ENCODE data around the gene MICAL2.

MICAL2 gene

GRCh38 chr11:12110201-12110713 lies at the start of gene MICAL2:
MICAL2 (plus strand) TSS chr11:12110590; CDS start chr11:12162156, 51,566 bp downstream.
- in situ Hi-C loops (cut with MboI; ENCODE audit: low sequenced_read_pairs), result no loop called here

- in situ Hi-C loops (cut with MboI; ENCODE audit: low sequenced_read_pairs), result no loop called here
Observed at GRCh38 chr11:12061851-12062560, 48.4 kb upstream of the MICAL2 start.

- in situ Hi-C loops (cut with MboI; ENCODE audit: low sequenced_read_pairs), result no loop called here
Observed at GRCh38 chr11:12063251-12063650, 47.1 kb upstream of the MICAL2 start.

- in situ Hi-C loops (cut with MboI; ENCODE audit: low sequenced_read_pairs), result no loop called here
Observed at GRCh38 chr11:12064136-12064953, 46.0 kb upstream of the MICAL2 start.

GRCh38 chr11:12064954-12065280 lies 45.5 kb upstream of the MICAL2 start:
- in situ Hi-C loops (cut with MboI; ENCODE audit: low sequenced_read_pairs), result no loop called here

GRCh38 chr11:12066056-12066798 lies 44.2 kb upstream of the MICAL2 start:
- in situ Hi-C loops (cut with MboI; ENCODE audit: low sequenced_read_pairs), result no loop called here

GRCh38 chr11:12066799-12067508 lies 43.4 kb upstream of the MICAL2 start:
- in situ Hi-C loops (cut with MboI; ENCODE audit: low sequenced_read_pairs), result no loop called here

GRCh38 chr11:12067796-12068357 lies 42.5 kb upstream of the MICAL2 start:
- in situ Hi-C loops (cut with MboI; ENCODE audit: low sequenced_read_pairs), result no loop called here

GRCh38 chr11:12069066-12069676 lies 41.2 kb upstream of the MICAL2 start:
- in situ Hi-C loops (cut with MboI; ENCODE audit: low sequenced_read_pairs), result no loop called here

- in situ Hi-C loops (cut with MboI; ENCODE audit: low sequenced_read_pairs), result no loop called here
Observed at GRCh38 chr11:12070446-12071267, 39.7 kb upstream of the MICAL2 start.

- in situ Hi-C loops (cut with MboI; ENCODE audit: low sequenced_read_pairs), result no loop called here
Observed at GRCh38 chr11:12071574-12071973, 38.8 kb upstream of the MICAL2 start.

GRCh38 chr11:12073436-12073835 lies 37.0 kb upstream of the MICAL2 start:
- in situ Hi-C loops (cut with MboI; ENCODE audit: low sequenced_read_pairs), result no loop called here

GRCh38 chr11:12073886-12074285 lies 36.5 kb upstream of the MICAL2 start:
- in situ Hi-C loops (cut with MboI; ENCODE audit: low sequenced_read_pairs), result no loop called here

- in situ Hi-C loops (cut with MboI; ENCODE audit: low sequenced_read_pairs), result no loop called here
Observed at GRCh38 chr11:12074529-12075195, 35.7 kb upstream of the MICAL2 start.

- in situ Hi-C loops (cut with MboI; ENCODE audit: low sequenced_read_pairs), result no loop called here
Observed at GRCh38 chr11:12075291-12075690, 35.1 kb upstream of the MICAL2 start.

GRCh38 chr11:12075822-12076821 lies 34.3 kb upstream of the MICAL2 start:
- in situ Hi-C loops (cut with MboI; ENCODE audit: low sequenced_read_pairs), result no loop called here

- in situ Hi-C loops (cut with MboI; ENCODE audit: low sequenced_read_pairs), result no loop called here
Observed at GRCh38 chr11:12076840-12077534, 33.4 kb upstream of the MICAL2 start.

Measured in HL-60/S4 treated with retinoic acid at 250 ng/mL for 4 days and 3 days (cell line).